Epithelial cell of proximal tubule (primary cell): ENCODE results near the gene MLYCD. TPM values are rescaled to one million over a fixed set of nuclear protein-coding genes. Genes with fewer than 3 reads are reported as not detected.

Source experiments
- DNase-seq: peaks from one replicate; pipeline ENCODE4 v3.0.0-alpha.2; 2011; ENCODE audit warnings: low read depth
- H3K4me3 ChIP-seq: 2 replicates; pipeline ENCODE4 v1.5.1; 2011; ENCODE audit warnings: low read depth, mild to moderate bottlenecking, low read length
- CTCF ChIP-seq: conservative IDR thresholded peaks from 2 replicates; pipeline ENCODE4 v1.5.1; 2012; ENCODE audit warnings: low read depth, mild to moderate bottlenecking, low read length
- total RNA-seq: library from RNA; depleted of rRNA; stranded (reverse); fragments of >200 nt; gene quantifications from 2 replicates; pipeline ENCODE4 v1.2.3, GENCODE V29; 2015

Gene MLYCD
- total RNA-seq, 1 donor from 2014 or later, result 2.9 TPM

GRCh38 chr16:83971165-83972130 is 72.5 kb downstream of the MLYCD start:
- H3K4me3 ChIP-seq, result no peak overlapping the region
- no peak for TF ChIP-seq CTCF
- no peak for DNase-seq

GRCh38 chr16:83972256-83973008 is 73.5 kb downstream of the MLYCD start:
- no peak for TF ChIP-seq CTCF
- H3K4me3 ChIP-seq, result no peak overlapping the region
- DNase-seq, result no peak

GRCh38 chr16:83973077-83973476 is 74.2 kb downstream of the MLYCD start:
- H3K4me3 ChIP-seq, result no peak overlapping the region
- no peak for DNase-seq
- no peak for TF ChIP-seq CTCF

GRCh38 chr16:83973581-83974385 is 74.9 kb downstream of the MLYCD start:
- H3K4me3 ChIP-seq, result no peak overlapping the region
- TF ChIP-seq CTCF, result no peak
- DNase-seq, result no peak

GRCh38 chr16:83974475-83974874 is 75.6 kb downstream of the MLYCD start:
- TF ChIP-seq CTCF, result no peak
- H3K4me3 ChIP-seq, result no peak overlapping the region
- DNase-seq, result no peak

- no peak for DNase-seq
- no peak for TF ChIP-seq CTCF
- H3K4me3 ChIP-seq, result no peak overlapping the region
Observed at GRCh38 chr16:83975590-83976260, 76.8 kb downstream of the MLYCD start.
